Measurements from ENCODE around the gene NXPE1.

GRCh38 chr11:114596175-114596919, 36.7 kb upstream of the NXPE1 start:
- no peak for TF ChIP-seq CTCF (conservative IDR thresholded peaks at IDR 0.05; ENCODE audit: low read depth, low read length)
- no peak for TF ChIP-seq EZH2 (IDR thresholded peaks at IDR 0.05; ENCODE audit: low read length, unreplicated experiment)
